Activated CD4-positive, alpha-beta T cell treated with anti-CD3 and anti-CD28 coated beads for 24 hours (primary cell): ENCODE measurements around the gene VSTM5.

Experiments used
- DNase-seq, 2 donors: peaks; one replicate each; pipeline ENCODE4 v3.0.0-alpha.2; 2020; ENCODE audit warnings: low read depth in 2 of 2

VSTM5 gene

DNA sequence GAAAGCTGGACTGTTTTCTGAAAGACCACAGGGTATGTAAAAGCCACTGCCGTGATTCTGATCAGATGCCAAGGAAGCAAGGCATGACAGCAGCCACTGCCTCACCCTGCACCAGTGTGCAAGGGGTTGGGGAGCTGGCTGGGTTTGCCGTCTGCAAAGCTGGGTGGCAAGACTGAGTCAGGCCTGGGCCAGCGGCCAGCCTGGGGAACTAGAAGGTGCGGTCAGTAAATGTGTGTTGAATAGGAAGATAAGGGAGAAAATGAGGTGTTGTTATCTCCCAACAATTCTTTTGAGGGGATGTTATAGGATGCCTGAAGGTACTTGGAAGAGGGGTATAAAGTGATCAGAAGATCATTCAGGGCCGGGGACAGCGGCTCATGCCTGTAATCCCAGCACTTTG, 8.0 kb downstream of the VSTM5 start:
- no peak for DNase-seq

DNA sequence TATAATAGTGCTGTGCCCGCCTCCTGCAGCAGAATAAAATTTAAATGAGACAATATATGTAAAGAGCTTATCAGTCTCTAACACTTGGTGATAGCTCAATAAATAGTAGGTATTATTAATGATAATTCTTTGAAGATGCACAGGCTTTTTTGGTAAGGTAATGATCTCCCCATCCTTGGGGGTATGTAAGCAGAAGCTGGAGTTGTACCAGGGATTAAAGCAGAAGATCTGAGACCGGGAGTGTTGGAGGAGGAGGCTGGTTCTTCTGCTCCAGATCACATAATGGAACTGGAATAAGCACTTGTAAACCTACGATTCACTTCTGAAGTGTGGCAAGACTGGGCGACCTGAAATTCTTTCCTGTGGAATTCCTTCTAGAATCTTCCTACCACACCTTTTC, 8.4 kb downstream of the VSTM5 start:
- no peak for DNase-seq

DNA sequence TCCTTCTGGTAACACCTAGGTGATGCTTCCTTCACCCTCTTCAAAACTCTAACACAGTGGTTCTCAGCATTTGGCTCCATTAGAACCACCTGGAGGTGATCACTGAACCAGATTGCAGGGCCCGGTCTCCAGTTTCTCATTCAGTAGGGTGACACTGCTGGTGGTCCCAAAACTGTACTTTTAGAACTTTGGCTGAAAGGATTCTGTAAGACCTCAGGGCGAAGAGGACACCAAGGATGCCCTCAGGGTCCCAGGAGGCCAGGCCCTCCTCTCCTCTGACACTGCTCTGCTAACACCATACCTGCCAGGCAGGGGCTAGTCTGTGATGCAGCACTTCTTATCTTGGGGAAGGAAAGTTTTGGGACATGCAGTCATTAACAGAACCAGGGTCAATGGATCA, 9.0 kb downstream of the VSTM5 start:
- no peak for DNase-seq

DNA sequence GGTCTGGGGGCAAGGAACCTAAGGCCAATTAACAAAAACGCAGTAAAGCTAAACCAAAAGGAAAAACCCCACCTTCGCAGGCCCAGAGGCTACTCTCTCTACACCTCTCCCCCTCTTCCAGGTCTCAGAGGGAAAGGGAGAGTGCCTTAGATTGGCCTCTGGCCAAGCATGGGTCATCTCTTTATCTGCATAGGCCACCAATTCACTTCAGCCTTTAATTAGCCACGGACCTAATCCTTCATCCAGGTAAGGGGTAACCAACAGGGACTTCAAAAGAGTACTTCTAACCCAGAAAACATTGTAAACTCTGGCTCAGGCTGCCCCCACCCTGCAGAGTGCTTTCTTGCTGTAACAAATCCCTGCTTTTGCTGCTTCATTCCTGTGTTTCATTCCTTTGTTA, 9.4 kb downstream of the VSTM5 start:
- DNase-seq, result no peak

DNA sequence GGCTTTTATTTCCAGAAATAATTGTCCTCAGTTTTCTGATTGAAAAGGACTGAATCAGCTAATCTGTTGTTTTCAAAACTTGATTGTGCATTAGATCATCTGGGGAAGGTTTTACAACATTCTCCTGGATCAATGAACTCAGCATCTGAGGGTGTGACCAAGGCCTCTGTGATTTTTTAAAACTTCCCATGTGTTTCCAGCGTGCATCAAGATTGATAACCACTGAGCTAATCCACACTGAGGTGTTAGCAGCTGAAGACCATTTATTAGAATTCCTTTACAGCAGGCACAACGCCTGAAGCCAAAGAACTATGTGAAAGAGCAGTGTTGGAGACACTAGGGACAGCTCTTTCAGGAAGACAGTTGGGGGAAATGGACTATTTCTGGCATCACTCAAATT, 10.2 kb downstream of the VSTM5 start:
- no peak for DNase-seq

DNA sequence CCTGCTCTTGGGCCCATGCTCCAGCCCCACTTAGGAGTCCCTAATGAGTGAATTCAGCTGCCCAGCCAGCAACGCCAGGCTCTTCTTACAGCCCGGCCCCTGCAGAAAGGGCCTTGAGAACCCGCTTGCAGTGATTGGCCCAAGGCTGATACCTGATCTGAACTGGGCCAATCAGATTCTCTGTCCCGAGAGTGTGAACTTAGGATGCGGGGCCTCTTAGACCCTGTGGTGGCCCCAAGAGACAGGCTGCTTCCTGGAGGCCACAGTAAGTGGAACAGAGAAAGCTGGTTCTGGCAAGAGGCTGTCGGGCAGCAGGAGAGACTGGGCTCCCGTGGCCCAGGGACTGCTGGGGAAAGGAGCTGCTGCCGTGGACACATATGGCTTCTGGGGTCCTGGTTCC, 11.5 kb downstream of the VSTM5 start:
- DNase-seq, result no peak

DNA sequence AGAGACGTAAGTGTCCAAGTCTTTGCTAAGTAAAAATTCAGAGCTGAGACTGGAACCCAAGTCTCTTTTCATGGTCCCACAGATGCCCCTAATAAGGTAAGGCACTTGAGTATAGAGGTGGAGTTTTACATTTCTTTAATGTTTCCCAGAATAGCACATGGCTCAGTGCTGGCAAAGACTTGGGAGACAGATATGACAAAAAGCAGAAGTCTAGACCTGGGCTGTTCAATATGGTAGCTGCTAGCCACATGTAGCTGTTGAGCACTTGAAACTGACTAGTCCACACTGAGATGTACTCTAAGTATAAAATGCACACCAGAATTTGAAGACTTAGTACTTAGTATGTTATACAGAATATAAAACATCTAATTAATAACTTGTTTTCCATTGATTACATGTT, 17.6 kb downstream of the VSTM5 start:
- DNase-seq, result no peak

DNA sequence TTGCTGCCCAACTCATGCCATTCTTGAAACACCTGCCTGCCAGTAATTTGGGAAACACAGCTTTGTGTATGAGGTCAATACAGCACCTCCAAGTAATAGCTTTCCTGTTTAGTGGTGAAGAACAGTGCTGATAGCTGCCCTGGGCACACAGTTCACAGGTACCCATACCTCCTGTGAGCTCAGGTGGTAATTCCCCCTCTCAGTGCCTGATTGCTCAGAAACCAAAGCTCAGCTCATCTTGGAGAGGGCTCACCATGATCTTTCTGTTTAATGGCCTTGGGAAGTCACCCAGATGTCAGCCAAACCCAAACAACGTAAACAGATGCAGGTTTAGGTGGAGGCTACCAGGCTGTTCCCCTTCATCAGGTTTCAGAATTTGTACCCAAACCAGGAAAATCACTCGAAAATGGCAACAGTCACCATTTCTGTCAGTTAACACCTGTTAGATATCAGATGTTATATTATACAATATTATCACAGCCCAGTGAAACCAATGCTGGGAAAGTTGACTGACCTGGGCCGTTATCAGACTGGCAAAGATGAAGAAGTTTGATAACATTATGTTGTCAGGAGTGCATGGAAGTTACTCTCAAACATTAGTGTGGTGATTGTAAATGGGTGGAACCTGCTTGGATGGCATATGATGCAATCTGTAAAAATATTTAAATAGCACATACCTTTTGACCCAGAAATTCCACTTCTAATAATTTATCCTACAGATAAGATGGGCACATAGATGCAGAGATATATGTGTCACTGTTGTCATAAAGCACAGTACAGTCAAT, 18.9 kb downstream of the VSTM5 start:
- no peak for DNase-seq

DNA sequence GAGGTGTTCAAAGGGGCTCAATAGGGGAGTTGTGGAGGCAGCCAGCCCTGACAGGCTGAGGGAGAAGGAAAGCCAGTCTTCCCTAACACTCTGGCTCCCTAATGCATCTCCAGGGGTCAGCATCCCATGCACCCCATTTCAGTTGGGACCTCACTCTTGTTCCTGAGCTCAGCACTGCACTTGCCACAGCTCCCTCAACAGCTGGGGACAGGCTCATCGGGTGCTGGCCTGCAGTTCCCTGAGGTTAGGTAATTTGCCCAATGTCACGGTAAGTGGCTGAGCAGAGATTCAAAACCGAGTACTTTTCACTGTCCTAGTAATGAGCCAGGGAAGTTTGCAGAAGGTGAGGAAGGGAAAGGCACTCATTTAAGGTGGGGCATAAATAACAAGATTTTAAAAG, 20.8 kb downstream of the VSTM5 start:
- no peak for DNase-seq

DNA sequence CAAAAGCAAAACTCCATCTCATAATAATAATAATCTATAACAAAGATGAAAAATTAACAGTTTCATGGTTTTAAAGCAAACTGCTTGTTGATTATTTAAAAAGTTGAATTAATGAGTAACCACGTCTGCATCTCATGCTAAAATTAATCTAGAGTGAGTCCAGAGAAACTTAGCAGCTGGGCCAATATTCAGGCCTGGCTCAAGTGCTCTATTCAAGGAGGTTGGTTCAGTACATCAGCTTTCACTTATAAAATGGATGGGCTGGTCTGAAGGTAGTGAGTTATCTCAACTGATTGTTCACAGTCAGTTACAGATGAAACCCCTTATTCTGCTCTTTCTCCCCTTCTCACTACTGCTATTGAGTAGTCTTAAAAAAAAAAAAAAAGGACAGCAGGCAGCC, 23.1 kb downstream of the VSTM5 start:
- DNase-seq, result no peak

DNA sequence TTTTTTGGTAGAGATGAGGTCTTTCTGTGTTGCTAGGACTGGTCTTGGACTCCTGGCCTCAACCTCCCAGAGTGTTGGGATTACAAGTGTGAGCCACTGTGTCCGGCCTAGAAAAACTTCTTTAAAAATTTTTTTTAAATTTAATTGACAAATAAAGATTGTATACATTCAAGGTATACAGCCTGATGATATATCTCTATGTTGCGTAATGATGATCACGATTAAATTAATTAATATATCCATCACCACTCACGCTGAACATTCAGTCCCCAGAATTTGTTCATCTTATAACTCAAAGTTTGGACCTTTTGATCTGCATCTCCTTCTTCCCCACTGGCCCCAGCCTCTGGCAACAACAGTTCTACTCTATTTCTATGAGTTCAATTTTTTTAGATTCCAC, 27.2 kb downstream of the VSTM5 start:
- no peak for DNase-seq

DNA sequence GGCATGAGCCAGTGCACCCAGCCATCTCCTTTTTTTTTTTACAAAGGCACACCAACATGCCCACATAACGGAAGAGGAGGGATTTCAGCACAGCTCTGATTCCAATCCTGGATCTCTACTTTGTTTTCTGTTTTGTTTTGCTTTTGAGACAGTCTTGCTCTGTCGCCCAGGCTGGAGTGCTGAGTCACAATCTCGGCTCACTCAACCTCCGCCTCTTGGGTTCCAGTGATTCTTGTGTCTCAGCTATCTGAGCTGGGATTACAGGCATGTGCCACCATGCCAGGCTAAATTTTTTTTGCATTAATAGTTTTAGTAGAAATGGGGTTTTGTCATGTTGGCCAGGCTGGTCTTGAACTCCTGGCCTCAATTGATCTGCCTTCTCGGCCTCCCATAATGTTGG, 28.1 kb downstream of the VSTM5 start:
- no peak for DNase-seq

DNA sequence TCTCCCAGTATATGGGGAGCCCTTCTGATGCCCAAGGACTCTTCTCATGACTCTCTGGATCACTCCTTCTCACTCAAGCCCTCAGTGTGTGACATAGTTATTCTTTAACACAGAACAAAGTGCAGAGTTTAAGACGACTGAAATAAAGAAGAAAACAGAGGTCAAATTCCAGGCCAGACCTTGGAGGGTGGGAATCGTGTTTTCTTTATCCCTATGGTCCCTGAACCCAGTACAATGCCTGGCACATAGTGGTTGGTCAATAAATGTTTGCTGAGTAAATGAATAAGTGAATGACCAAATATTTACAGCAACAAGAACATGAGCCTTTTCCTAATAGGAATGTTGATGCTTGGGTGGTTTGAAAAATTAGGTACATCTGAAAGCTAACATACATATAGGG, 28.8 kb downstream of the VSTM5 start:
- DNase-seq, result no peak

DNA sequence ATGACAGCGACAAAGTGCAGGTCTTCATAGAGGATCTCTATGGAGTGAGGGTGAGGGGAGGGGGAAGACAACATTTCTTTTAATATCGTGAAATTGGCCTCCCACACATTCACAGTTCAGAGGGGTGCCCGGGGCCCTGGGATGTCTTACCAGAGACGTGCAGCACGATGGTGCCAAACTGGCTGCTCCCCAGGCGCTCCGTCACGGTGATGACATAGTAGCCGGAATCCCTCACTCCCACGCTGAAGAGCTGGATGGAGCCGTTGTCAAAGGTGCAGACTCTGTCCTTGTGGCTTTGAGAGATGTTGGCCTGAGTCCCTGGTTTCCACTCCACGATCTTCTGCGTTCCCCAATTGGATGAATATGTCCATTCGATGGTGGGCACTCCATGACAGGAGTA, 29.6 kb downstream of the VSTM5 start:
- DNase-seq, result no peak

DNA sequence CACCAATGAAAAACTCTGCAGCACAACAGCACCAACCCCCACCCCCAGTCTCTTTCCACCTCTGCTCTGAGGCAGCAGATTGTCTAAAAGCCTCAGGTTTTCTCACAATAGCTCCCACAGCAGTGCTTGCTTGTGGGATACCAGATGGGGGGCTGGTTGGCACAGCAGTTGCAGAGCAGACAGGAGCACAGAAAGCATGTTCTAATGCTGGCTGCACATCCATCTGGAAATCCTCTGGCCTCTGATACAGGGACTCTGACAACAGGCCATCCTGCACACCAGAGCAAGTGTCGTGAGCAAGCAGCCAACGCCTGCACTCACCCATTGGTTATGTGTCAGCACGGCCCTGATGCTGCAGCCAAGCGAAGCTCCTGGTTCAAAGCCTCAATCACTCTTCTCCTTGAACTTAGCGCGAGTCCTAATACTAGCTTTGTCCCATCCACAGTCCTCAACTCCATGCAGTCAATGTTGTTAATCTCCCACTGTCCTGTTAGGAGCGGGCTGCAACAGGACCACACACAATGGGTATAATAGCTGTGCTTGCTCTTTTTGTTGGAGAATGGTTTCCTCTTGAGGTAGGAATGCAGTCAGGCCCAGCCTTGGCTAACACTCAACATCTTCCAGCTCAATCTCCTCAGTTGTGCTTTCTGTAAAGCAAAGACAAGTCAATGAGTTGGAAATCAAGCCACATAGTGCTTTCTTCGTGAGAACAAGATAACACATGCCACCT, 30.3 kb downstream of the VSTM5 start:
- no peak for DNase-seq

DNA sequence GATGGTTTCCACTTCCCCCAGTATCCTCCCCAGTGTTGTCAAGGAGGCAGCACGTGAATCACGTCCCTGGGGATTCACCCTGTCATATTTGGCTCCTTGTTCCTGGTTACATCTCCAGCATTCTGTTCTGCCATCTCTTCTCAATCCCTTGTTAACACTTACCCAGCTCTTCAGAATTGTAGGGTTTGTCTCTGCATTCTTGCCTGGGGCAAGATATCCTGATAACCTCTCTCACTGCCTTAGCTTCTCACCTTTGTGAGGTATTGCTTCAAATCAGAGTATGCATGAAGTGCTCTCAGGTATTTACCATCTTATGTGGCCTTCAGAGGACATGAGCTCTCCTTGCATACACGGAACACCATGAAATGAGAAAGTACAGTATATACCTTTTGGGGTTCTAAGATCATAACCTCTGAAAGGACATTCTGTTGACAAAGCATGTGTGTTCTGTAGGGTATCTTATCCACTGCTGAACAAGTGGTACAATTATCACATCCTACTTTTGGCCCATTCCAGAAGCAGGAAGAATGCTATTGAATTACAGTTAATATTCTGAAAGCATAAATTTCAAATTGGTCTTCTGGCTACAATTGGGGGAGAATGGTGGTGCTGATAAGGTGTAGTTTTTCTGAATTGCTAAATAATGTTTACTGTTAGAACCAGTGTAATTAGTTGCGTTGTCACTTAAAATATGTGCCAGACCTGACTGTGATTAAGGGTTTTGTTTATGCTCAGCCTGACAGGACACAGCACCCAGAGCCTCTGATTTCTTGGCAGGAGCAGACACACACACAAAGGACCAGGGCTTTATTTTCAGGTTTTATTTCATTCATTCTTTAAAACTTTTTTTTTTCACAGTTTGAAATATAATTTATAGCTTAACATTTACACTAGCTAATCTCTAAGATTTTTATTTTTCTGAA, 32.7 kb downstream of the VSTM5 start:
- DNase-seq, result no peak

DNA sequence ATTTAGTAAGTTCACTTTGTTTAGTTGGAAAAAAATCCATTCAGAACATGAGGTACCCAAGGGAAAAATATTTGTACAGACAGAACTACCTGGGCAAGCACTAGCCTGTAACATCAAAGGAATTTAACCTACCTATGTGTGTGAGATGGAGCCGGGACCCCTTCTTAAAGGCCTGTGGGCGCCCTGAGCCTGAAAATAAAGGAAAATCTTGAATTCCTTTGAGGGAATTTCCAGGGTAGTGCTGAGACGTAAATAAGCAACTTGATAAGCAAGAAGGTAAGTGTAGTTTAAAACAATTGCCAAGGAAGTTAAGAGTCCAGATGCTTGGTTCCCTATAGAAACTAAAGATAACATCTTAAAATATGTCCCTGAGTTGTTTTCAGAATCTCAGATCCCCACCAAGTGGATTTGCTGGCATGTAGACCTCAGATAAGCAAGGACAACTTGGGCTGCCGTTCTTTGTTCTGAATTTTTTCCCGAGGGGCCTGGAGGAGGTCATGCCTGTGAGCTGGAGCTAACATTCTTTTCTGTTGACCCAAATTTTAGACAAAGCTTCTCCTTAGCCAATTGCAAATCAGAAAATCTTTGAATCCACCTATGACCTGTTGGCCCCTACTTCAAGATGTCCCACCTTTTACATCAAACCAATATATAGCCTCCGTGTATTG, 35.3 kb downstream of the VSTM5 start:
- DNase-seq, result no peak

DNA sequence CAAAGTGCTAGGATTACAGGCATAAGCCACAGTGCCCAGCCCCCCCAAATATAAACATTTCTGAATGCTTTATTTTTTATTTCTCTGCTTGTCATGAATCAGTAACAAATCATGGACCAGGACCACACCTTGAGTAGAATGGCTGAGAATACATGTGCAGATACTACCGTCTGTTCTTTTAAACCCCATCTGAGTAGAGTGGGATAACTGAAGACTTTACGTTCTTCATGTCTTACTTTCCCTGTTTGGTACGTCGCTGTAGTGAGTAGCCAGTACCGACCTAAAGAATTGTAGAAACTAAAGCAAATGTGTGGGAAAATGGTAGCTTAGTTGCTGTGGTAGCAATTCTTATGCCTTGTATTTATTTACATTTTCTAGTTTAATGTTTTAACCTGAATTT, 36.4 kb downstream of the VSTM5 start:
- DNase-seq, result no peak

DNA sequence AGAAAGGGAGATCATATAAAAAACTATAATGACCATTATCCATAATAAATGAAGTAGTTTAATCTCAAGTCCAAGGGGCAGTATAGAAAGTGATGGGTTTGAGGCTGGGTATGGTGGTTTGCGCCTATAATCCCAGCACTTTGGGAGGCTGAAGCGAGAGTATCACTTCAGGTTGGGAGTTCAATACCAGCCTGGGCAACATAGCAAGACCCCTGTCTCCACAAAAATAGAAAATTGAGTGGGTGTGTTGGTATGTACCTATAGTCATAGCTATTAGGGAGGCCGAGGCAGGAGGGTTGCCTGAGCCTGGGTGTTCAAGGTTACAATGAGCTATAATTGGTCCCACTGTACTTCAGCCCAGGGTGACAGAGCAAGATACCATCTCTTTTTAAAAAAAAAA, 42.4 kb downstream of the VSTM5 start:
- no peak for DNase-seq

DNA sequence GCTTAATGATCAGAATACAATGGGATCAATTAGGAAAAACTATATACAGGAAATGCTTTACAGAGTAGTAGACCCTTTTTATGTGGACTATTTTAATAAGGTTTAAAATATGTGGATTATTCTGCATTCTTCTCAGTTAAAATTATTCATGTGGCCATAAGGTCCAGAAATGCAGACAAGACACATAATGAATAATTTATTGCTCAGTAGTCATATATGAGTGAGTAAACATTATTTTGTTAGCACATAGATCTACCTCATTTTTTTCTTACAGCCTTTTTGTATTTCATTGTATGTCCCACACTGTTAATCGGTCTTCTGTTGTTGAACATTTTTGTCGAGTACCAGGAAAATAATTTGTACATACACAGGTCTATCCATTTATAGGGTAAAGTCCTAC, 45.5 kb downstream of the VSTM5 start:
- DNase-seq, result no peak

DNA sequence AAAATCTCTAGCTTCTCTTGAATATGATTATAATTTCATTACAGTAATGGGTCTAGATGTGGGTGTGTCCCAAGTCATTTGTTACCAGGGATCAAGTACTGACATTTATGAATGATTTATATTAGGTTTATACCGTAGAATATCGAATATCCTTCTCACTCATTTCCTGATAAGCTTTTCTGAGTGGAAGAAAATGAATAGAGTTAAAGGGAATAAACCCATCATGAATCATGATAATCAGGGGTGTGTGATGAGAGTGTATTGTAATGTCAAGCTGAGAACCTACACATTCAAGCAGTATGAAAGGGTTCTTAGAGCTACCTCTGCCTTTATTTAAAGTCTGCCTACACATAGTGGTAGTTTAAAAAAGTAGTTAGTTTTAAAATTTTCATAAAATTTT, 49.1 kb downstream of the VSTM5 start:
- DNase-seq, result no peak
